ENCODE data around the gene CSMD2. TPM values are rescaled to one million over a fixed set of nuclear protein-coding genes. Genes with fewer than 3 reads are reported as not detected.

CSMD2 gene
- polyA plus RNA-seq, 1 of the 3 experiments (the other 2 are of a cell fraction): not detected

- Histone ChIP-seq H3K4me1 (ENCODE audit: control insufficient read depth in 1 of 2, insufficient read depth in 2 of 2, low read depth in 1 of 2, low read length in 1 of 2) (no peaks in the 10 kb centered on the region; a peak in 1 of 4 replicates), H4K20me1 (ENCODE audit: insufficient read depth) (no peaks in the 10 kb centered on the region), H3K9me3 (no peaks in the 10 kb centered on the region), H3K27me3 (ENCODE audit: insufficient read depth) (no peaks in the 10 kb centered on the region), H2AFZ (ENCODE audit: low read depth) (no peak overlapping the region), H3K79me2 (ENCODE audit: insufficient read depth) (no peaks in the 10 kb centered on the region), H3K4me2 (no peak overlapping the region), H3K9ac (no peak overlapping the region), H3K4me3 (ENCODE audit: low read depth in 2 of 2, low read length in 1 of 2) (no peak overlapping the region), H3K27ac (ENCODE audit: low read depth in 2 of 2, low read length in 1 of 2) (no peak overlapping the region), H3K9me2 (no peaks in the 10 kb centered on the region), H3K36me3 (replicated peaks in 1 of 2; ENCODE audit: control insufficient read depth in 1 of 2, insufficient read depth in 2 of 2, low read length in 1 of 2) (no peaks in the 10 kb centered on the region), H3F3A (replicated peaks; ENCODE audit: insufficient read depth) (no peaks in the 10 kb centered on the region)
- no peak for TF ChIP-seq EZH2phosphoT487 (IDR thresholded peaks at IDR 0.05; ENCODE audit: borderline replicate concordance, low read depth)
- no peak for TF ChIP-seq TEAD4 (IDR thresholded peaks at IDR 0.05; ENCODE audit: borderline replicate concordance, insufficient read depth)
- TF ChIP-seq TAF1 (IDR thresholded peaks at IDR 0.05; ENCODE audit: borderline replicate concordance, low read depth, low read length): no peak
- no peak for TF ChIP-seq CHD2 (IDR thresholded peaks at IDR 0.05; ENCODE audit: low read length, partially characterized antibody)
- TF ChIP-seq FOXJ3 (CRISPR knock-in tag; IDR thresholded peaks at IDR 0.05): no peak
- TF ChIP-seq MEF2A (IDR thresholded peaks at IDR 0.05; ENCODE audit: borderline replicate concordance, low read depth): no peak
- no peak for TF ChIP-seq EP300 (IDR thresholded peaks at IDR 0.05; ENCODE audit: borderline replicate concordance in 1 of 2, low read depth in 1 of 2, low read length in 1 of 2)
- no peak for TF ChIP-seq SIN3A (IDR thresholded peaks at IDR 0.05; ENCODE audit: borderline replicate concordance, low read depth, low read length)
- TF ChIP-seq, protein P1, sequence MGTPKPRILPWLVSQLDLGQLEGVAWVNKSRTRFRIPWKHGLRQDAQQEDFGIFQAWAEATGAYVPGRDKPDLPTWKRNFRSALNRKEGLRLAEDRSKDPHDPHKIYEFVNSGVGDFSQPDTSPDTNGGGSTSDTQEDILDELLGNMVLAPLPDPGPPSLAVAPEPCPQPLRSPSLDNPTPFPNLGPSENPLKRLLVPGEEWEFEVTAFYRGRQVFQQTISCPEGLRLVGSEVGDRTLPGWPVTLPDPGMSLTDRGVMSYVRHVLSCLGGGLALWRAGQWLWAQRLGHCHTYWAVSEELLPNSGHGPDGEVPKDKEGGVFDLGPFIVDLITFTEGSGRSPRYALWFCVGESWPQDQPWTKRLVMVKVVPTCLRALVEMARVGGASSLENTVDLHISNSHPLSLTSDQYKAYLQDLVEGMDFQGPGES (IDR thresholded peaks at IDR 0.05; ENCODE audit: low read depth, low read length): no peak
- TF ChIP-seq MAX (IDR thresholded peaks at IDR 0.05; ENCODE audit: low read depth): no peak
- TF ChIP-seq YY1 (IDR thresholded peaks at IDR 0.05; ENCODE audit: low read depth): no peak
- no peak for TF ChIP-seq POLR2AphosphoS5 (IDR thresholded peaks at IDR 0.05; ENCODE audit: low read depth, low read length)
- TF ChIP-seq RCOR1 (IDR thresholded peaks at IDR 0.05; ENCODE audit: low read length): no peak
- no peak for TF ChIP-seq USF2 (IDR thresholded peaks at IDR 0.05; ENCODE audit: borderline replicate concordance, low read depth, low read length)
- no peak for TF ChIP-seq FOSL2 (IDR thresholded peaks at IDR 0.05; ENCODE audit: borderline replicate concordance, low read depth)
- TF ChIP-seq, protein P2, sequence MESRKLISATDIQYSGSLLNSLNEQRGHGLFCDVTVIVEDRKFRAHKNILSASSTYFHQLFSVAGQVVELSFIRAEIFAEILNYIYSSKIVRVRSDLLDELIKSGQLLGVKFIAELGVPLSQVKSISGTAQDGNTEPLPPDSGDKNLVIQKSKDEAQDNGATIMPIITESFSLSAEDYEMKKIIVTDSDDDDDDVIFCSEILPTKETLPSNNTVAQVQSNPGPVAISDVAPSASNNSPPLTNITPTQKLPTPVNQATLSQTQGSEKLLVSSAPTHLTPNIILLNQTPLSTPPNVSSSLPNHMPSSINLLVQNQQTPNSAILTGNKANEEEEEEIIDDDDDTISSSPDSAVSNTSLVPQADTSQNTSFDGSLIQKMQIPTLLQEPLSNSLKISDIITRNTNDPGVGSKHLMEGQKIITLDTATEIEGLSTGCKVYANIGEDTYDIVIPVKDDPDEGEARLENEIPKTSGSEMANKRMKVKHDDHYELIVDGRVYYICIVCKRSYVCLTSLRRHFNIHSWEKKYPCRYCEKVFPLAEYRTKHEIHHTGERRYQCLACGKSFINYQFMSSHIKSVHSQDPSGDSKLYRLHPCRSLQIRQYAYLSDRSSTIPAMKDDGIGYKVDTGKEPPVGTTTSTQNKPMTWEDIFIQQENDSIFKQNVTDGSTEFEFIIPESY (IDR thresholded peaks at IDR 0.05; ENCODE audit: borderline replicate concordance, low read depth): no peak
- TF ChIP-seq NFIC (IDR thresholded peaks at IDR 0.05; ENCODE audit: borderline replicate concordance): no peak
- no peak for TF ChIP-seq ELF1 (IDR thresholded peaks at IDR 0.05)
- no peak for TF ChIP-seq RXRA (IDR thresholded peaks at IDR 0.05; ENCODE audit: borderline replicate concordance, low read depth)
- DNase-seq: no peak
- WGBS (ENCODE audit: low lambda C conversion rate): 68% methylated on average over 2 of the region's 2 CpGs
- POLR2A ChIA-PET: no interaction called here
- CTCF ChIA-PET: no interaction called here
These were observed 649.4 kb downstream of the CSMD2 start for GRCh38 chr1:33515607-33516006.
